ENCODE measurements around the gene SCYL2.
"Not testable (repeated sequence)": the region's sequence is repeated elsewhere in the genome, so short reads cannot be mapped to it uniquely, and the experiment has no call there.

- not testable (repeated sequence) for TF ChIP-seq HIVEP1 (CRISPR knock-in tag; IDR thresholded peaks at IDR 0.05); EZH2 (conservative IDR thresholded peaks at IDR 0.05; ENCODE audit: low read depth, low read length); RNF2 (conservative IDR thresholded peaks at IDR 0.05; ENCODE audit: low read depth); ARID3A (IDR thresholded peaks at IDR 0.05; ENCODE audit: low read depth, low read length); USF2 (IDR thresholded peaks at IDR 0.05; ENCODE audit: low read depth, low read length); USF2 (CRISPR knock-in tag; IDR thresholded peaks at IDR 0.05; ENCODE audit: borderline replicate concordance); ZBTB1 (CRISPR knock-in tag; IDR thresholded peaks at IDR 0.05; ENCODE audit: borderline replicate concordance); PREB (CRISPR knock-in tag; IDR thresholded peaks at IDR 0.05); SIN3B (IDR thresholded peaks at IDR 0.05; ENCODE audit: low read length); SP4 (CRISPR knock-in tag; IDR thresholded peaks at IDR 0.05); RFX5 (IDR thresholded peaks at IDR 0.05; ENCODE audit: low read depth, low read length); FOXP4 (CRISPR knock-in tag; IDR thresholded peaks at IDR 0.05); RAD21 (CRISPR knock-in tag; IDR thresholded peaks at IDR 0.05); RERE (CRISPR knock-in tag; IDR thresholded peaks at IDR 0.05; ENCODE audit: low read depth); ZFP91 (CRISPR knock-in tag; IDR thresholded peaks at IDR 0.05; ENCODE audit: borderline replicate concordance)
Observed at GRCh38 chr12:100231873-100232272, 35.1 kb upstream of the SCYL2 start.

Measured in HepG2 (cell line).